Stimulated activated CD4-positive, alpha-beta T cell treated with anti-CD3 and anti-CD28 coated beads, Interleukin-4, amount 100 ng/mL, for 1 hour (primary cell): ENCODE results near the gene FUS.
"Not testable (repeated sequence)": the region's sequence is repeated elsewhere in the genome, so short reads cannot be mapped to it uniquely, and the experiment has no call there.

Experiments
- DNase-seq: peaks from one replicate; pipeline ENCODE4 v3.0.0-alpha.2; 2020

Gene FUS

DNA sequence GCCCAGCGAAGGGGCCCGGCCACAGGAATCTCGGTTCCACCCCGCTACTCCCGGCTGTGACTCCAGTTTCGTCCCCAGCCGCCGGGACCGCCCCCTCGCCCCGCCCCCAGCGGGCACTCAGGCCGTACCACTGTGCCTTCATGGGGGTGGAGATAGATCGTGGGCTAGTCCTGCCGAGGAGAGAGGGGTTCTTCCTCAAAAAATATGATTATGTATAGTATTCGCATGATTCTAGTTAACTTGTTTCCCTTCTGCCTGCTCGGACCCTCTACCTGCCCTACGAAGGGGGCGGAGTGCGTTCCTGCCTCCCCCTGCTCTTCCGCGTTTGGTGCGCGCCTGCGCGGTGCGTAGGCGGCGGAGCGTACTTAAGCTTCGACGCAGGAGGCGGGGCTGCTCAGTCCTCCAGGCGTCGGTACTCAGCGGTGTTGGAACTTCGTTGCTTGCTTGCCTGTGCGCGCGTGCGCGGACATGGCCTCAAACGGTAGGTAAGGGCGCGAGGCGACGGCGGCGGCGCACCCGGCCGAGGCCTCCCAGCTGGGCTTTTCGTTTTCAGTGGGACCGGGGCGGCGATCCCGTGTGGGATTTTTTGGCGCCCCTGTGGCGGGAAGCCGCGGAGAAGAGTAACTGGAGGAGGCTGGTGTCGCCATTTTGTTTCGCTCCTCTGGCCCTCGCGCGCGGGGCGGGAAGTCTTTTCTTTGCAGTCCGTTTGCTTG is at the start of gene FUS:
TSS of gene FUS (plus strand) at position 393 of the 713 bp plus-strand sequence. CDS start at position 469, 76 bp downstream.
- peak; percentile 90 for DNase-seq

GRCh38 chr16:31130336-31130891 is 49.5 kb upstream of the FUS start:
- no peak for DNase-seq

GRCh38 chr16:31130899-31131298 is 49.0 kb upstream of the FUS start:
- no peak for DNase-seq

- no peak for DNase-seq
These were observed 48.5 kb upstream of the FUS start for GRCh38 chr16:31131416-31131815.

DNA sequence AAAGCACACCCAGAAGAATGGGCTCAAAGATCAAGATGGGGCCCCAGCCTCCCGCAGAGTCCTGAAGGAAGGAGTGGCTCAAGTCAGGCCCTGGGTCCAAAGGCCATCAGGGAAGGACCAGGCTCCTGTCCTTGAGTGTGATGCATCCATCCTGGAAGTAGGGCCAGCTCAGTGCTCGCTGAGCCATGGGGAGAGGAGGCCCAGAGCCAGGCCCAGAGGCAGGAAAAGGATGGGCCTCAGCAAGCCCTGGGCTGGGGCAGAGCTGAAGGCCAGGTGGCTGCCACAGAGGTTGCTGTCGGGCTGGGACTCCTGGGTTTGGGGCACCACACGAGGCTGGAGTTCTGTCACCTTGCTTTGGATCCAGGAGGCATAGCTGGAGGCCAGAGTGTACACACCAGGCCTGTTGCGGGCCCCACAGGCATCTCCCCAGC is 48.1 kb upstream of the FUS start:
- DNase-seq = no peak

- no peak for DNase-seq
These were observed 47.5 kb upstream of the FUS start for GRCh38 chr16:31132303-31132979.

DNA sequence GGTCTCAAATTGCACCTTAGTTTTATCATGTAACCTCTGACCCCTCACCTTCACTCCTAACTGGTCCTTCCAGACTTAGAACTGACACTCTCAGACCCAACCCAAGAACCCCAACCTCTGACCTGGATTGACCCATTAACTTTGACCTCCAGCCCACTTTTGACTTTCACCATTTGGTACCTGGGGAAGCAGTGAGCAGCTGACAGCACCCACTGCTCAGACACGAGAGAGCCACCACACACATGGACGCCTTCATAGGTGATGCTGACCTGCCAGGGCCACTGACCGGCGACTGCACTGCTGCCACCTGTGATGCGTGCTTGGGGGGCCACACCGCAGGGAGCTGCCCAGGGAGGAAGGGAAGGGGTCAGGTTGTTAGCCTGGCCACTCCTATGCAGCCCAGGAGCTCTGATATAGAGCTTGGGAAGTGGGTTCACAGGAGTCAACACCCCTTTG is 46.9 kb upstream of the FUS start:
- DNase-seq = no peak

GRCh38 chr16:31134091-31134571 is 45.8 kb upstream of the FUS start:
- DNase-seq = no peak

DNA sequence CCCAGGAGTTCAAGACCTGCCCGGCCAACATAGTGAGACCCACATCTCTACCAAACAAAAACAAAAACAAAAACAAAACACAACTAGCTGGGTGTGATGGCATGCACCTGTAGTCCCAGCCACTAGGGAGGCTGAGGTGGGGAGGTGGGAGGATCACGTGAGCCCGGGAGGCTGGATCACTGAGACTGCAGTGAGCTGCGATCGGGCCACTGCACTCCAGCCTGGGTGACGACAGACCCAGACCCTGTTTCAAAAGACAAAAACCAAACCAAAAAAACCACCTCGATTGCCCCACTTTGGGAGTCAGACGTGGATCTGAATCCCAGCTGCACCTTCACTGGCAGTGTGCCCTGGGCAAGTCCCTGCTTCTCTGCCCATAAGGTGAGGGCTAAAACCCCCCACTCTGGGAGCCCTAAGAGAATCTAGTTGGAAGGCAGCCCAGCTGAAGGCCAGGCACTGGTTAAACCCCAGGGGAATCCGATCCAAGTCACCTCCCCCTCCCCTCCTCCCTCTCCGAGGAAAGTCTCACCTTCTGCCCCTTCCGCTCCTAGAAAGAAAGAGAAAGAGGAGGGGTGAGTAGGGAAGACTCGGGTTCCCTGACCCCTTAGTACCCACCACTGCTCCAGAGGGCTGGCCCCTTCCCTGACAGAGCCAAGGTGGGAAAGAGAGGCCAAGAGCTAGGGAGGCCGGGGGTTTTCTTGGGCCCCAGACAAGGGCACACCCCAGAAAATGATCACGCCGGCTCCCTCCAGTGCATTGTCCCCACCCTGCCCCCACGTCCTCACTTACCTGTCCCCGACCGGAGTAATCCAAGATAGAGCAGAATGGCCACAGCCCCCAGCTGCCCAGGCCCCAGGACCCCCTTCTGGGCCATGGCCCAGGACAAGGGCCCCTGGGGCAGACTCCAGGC is 45.1 kb upstream of the FUS start:
- no peak for DNase-seq

DNA sequence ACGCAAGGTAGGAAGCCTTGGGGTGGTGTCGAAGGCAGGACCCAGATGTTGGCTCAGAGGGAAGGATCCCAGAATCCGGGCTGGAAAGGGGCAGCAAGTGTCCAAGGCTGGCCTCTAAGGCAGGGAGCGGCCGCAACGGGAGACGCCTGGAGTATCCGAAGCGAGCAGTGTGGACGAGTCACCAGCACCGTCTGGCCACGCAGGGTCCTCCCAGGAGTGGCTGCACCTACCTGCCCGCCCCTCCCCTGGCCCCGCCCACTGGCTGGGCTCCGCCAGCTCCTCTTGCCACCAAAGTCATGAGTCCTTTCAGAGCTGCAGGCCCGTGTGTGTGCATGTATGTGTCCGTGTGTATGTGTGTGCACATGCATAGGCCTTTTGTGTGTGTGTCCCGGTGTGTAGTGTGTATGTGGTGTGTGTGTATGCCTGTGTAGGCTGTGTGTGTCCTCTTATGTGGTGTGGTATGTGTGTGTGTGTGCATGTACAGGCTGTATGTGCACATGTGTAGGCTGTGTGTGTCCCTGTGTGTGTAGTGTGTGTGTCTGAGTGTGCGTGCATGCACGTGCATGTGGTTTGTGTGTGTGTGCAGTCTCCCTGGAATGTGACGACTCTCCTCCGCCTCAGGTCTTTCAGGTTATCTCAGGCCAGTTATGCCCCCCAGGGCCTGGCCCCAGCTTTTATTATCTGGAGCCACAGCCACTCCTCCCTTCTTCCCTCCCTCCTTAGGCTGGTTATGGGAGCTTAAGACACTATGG is 44.2 kb upstream of the FUS start, which contains the start of gene PRSS8:
TSS of gene PRSS8 (minus strand) at position 193 of the 752 bp plus-strand sequence. CDS start 229 bp downstream, outside the sequence.
- no peak for DNase-seq

GRCh38 chr16:31136287-31136662 is 43.7 kb upstream of the FUS start:
- no peak for DNase-seq

DNA sequence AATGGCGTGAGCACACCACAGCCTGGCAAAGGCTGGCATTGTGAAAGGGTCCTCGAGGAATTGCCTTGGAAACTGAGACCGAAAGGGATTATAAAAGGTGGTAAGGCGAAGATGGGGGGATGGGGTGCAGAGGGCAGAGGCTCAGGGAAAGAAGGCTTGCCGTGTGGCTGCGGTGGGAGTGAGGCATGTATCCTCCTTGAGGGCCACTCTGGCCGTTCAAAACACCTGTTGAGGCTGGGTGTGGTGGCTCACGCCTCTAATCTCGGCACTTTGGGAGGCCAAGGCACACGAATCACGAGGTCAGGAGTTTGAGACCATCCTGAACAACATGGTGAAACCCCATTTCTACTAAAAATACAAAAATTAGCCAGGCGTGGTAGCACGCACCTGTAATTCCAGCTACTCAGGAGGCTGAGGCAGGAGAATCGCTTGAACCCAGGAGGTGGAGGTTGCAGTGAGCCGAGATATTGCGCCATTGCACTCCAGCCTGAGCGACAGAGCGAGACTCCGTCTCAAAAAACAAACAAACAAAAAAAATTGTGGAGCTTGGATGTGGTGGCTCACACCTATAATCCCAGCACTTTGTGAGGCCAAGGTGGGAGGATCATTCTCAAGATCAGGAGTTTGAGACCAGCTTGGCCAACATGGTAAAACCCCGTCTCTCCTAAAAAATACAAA is 43.0 kb upstream of the FUS start:
- not testable (repeated sequence) for DNase-seq

DNA sequence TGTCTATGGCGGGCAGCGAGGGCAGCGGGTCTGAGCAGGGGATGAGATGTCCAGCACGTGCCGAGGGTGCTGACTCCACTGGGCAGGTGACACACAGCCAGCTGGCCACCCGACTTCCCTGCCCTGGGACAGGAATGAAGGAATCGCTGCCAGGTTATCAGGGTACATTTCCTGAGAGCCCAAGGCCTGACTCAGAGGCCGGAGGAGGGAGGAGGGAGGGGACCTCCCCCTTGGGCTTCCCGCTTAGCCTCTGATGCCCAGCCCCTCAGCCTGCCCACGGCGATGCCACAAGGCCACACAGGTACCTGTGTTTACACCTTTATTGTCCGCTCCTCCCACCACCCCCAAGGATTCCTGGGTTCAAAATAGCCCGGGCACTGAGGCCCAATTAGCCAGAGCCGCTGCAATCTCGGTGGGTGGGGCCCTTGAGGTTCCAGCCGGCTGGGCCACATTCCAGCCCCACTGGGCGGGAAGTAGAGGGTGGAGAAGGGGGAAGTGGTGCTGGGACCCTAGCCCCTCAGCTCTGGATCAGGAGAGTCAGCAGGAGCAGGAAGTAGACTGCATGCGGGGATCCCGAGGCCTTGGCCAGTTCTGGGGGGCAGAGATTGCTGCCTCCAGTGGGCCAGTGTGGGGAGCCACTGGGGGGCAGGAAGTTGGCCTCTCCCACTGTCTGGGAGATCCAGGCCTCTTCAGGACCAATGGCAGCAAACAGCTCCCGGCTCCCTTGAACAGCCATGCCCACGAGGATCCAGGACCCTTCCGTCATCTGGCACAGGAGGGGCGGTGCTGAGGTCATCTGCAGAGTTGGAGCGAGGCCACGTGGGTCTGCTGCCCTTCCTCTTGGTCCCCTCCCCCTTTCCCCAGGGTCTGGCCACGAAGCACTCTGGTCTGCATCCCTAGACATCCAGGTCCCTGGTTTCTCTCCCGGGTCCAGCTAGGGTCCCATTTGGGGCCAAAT is 41.0 kb upstream of the FUS start:
- DNase-seq = no peak

DNA sequence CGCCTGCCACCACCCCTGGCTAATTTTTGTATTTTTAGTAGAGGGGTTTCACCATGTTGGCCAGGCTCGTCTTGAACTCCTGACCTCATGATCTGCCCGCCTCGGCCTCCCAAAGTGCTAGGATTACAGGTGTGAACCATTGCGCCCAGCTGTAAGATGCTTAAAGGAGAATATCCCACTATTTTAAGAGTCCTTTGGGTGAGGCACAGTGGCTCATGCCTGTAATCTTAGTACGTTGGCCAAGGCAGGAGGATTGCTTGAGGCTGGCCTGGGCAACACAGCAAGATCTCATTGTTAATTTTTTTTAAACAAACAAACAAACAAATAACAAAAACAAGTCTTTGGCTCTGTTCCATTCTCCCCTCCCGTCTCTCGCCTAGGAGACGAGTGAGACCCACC is 38.9 kb upstream of the FUS start:
- not testable (repeated sequence) for DNase-seq

GRCh38 chr16:31141489-31142108 is 38.3 kb upstream of the FUS start:
- no peak for DNase-seq

DNA sequence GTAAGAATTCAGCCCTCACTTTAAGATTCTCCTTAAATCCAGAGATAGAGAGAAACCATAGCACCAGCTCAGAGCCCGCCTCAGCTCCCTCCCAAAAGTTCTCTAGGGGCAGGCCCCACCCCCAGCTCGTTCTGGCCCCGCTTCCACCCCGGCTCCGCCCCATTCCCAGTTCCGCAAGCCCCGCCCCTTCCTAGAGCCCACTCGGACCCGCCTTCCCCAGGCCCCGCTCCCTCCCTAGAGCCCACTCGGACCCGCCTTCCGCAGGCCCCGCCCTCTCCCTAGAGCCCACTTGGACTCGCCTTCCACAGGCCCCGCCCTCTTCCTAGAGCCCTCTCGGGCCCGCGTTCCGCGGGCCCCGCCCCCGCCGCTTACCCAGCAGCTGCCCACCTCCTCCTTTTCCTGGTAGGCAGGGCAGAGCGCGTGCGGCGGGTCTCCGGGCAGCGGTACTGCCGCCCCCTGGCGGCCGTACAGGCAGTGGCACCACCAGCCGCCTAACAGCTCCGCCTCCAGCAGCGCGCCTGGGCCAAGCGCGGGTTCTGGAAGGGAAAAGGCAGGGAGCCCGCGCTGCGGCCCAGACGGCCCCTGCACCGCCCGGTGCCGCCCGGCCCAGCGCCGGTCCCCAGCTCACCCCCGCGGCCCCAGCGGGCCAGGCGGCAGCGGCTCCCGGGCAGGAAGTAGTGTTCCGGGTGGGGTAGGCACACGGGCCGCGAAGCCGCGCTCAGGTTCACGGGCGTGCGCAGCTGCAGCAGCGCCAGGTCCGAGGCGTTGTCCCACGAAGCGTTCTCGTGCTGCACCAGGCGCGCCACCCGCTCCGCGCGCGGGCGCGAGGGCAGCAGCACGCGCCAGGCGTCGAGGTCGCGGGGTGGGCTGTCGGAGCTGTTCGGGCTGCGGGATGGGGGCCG is 37.6 kb upstream of the FUS start:
- DNase-seq = peak; percentile 97

DNA sequence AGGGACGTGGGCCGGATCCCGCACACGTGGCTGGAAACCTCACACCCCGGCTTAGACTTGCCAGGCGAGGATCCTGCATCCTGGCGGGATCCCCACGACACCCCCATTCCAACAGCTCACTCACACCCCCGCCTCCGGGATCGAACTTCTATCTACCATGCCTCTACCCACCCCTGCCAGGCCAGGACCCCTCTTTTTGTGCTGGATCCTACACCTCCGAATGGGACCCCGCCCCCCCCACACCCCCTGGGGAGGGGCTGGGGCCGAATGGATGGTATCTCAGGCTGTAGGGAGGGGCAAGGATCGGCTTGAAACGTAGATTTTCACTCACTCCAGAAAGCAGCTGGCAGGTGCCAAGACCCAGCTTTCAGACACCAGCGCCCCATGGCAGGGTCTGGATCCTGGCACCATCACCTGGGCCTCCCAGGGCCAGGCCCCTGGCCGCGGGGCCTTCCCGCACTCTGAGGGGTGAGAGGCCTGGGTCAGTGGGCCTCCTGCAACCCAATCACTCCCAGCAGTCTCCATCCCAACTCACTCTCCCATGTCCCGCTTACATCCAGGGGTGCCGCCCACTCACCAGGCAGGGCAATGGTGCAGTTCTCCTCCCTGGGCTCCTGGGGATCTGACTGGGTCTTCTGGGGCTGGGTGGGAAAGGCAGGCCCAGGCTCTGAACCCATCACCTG is 36.8 kb upstream of the FUS start:
- no peak for DNase-seq

GRCh38 chr16:31143694-31144148 is 36.2 kb upstream of the FUS start:
- DNase-seq = no peak
